ENCODE measurements around the gene CTCFL. TPM values are rescaled to one million over a fixed set of nuclear protein-coding genes. Genes with fewer than 3 reads are reported as not detected.

CTCFL gene
- total RNA-seq, 1 donor from 2014 or later, result not detected

- no peaks in the 10 kb centered on the region for H3K4me1 ChIP-seq
- no peak for TF ChIP-seq CTCF (IDR thresholded peaks at IDR 0.05)
- no peak overlapping the region for H3K27ac ChIP-seq
- intact Hi-C loops (cut with DNase I), result no loop called here
- ATAC-seq (no peak), DNase-seq (no peak)
- H3K9me3 ChIP-seq, result no peaks in the 10 kb centered on the region
- no peak overlapping the region for H3K4me3 ChIP-seq
- no peaks in the 10 kb centered on the region for H3K27me3 ChIP-seq
- H3K36me3 ChIP-seq, result no peaks in the 10 kb centered on the region
Observed at GRCh38 chr20:57525328-57526086, 567 bp upstream of the CTCFL start.

DNA sequence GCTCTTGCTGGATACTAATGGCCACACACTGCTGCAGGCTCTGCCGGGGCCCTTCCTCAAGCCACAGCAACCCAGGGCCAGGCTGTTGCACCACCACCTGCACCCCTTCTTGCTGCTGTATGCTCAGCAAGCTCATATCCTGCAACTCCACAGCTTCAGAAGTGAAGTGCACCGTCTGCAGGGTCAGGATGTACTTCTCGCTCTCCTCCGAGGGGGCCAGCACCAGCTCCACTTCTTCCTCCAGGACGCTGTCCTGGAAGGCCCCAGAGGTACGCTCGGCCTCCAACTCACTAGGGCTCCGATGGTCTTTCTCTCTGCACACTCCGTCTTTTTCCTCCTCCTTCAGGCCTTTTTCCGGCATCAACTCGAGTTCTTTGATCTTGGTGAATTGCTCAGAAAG is 1.2 kb downstream of the CTCFL start:
- Histone ChIP-seq H3K4me3 (no peak overlapping the region), H3K36me3 (no peaks in the 10 kb centered on the region), H3K27ac (no peak overlapping the region), H3K4me1 (no peaks in the 10 kb centered on the region), H3K9me3 (no peaks in the 10 kb centered on the region), H3K27me3 (no peaks in the 10 kb centered on the region)
- no peak for DNase-seq
- TF ChIP-seq CTCF (IDR thresholded peaks at IDR 0.05), result no peak
- ATAC-seq, result no peak
- intact Hi-C loops (cut with DNase I), result loop anchor here (5.0 kb wide), 1 partner anchor 69 kb away; no protein-coding TSS in a partner anchor

DNA sequence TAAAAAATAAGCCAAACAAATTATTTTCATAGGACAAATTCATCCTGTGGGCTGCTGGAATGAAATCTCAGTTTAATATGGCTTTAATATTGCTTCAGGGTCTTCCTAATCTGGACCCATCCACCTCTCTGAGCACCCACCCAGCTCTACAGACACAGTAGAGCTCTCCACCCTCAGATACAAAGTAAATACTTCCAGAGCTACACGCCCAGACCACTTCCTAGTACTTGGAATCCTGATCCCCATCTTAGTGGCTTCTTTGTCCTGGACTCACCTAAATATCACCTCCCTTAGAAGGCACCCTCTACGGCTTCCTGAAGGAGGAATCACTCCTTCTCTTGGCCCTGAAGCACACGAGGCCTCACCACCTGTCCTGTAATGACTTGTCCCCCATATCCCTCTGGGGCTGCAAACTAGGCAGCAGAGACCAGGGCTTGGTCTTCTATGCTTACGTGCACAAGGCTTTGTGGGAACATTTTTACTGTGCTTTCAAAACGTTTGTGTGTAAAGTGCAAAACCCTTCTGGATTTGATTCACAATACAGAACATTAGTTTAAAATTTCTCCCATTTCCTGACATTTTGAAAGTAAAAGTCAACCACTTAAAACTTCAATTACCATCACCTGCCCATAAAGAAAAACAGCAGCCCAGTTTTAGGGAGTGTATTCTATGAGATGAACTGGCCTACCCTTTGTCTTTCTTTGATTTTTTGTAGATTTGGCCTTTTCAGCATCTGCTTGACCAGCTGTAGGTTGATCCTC is 2.4 kb downstream of the CTCFL start:
- intact Hi-C loops (cut with DNase I), result loop anchor here (5.0 kb wide), 1 partner anchor 70 kb away; no protein-coding TSS in a partner anchor
- H3K9me3 ChIP-seq, result no peaks in the 10 kb centered on the region

GRCh38 chr20:57517904-57518303 is 7.0 kb downstream of the CTCFL start:
- H3K27me3 ChIP-seq, result no peaks in the 10 kb centered on the region
- H3K4me3 ChIP-seq, result no peak overlapping the region
- peaks cover under 1% of the 10 kb centered on the region for H3K4me1 ChIP-seq
- H3K27ac ChIP-seq, result no peak overlapping the region
- H3K36me3 ChIP-seq, result no peaks in the 10 kb centered on the region
- DNase-seq (no peak), ATAC-seq (no peak)
- no peaks in the 10 kb centered on the region for H3K9me3 ChIP-seq
- intact Hi-C loops (cut with DNase I), result loop anchor here (5.0 kb wide), 1 partner anchor 694 kb away; no protein-coding TSS in a partner anchor
- no peak for TF ChIP-seq CTCF (IDR thresholded peaks at IDR 0.05)

More for the DNA sequence above, 2.4 kb downstream of the CTCFL start:
- DNase-seq, result no peak
- TF ChIP-seq CTCF (IDR thresholded peaks at IDR 0.05), result no peak
- no peak overlapping the region for H3K27ac ChIP-seq
- ATAC-seq, result no peak
- H3K36me3 ChIP-seq, result no peaks in the 10 kb centered on the region
- H3K4me3 ChIP-seq, result no peak overlapping the region
- H3K27me3 ChIP-seq, result no peaks in the 10 kb centered on the region
- H3K4me1 ChIP-seq, result no peaks in the 10 kb centered on the region

GRCh38 chr20:57514273-57514751 is 10.6 kb downstream of the CTCFL start:
- TF ChIP-seq CTCF (IDR thresholded peaks at IDR 0.05), result peak; percentile 76
- no peak overlapping the region for H3K4me3 ChIP-seq
- intact Hi-C loops (cut with DNase I), result no loop called here

More at GRCh38 chr20:57514273-57514751, 10.6 kb downstream of the CTCFL start:
- Histone ChIP-seq H3K4me1 (peaks cover 6% of the 10 kb centered on the region), H3K27me3 (peaks cover 4% of the 10 kb centered on the region), H3K27ac (no peak overlapping the region), H3K9me3 (no peaks in the 10 kb centered on the region), H3K36me3 (no peaks in the 10 kb centered on the region)
- DNase-seq (peak; percentile 70), ATAC-seq (peak; percentile 93)
